NAMALWA (cell line): ENCODE data around the gene FLVCR1.
"Not testable (repeated sequence)": the region's sequence is repeated elsewhere in the genome, so short reads cannot be mapped to it uniquely, and the experiment has no call there.

ENCODE experiments used
- DNase-seq: peaks from one replicate; pipeline ENCODE4 v3.0.0-alpha.2; 2015; ENCODE audit warnings: low spot score

Gene FLVCR1

DNA sequence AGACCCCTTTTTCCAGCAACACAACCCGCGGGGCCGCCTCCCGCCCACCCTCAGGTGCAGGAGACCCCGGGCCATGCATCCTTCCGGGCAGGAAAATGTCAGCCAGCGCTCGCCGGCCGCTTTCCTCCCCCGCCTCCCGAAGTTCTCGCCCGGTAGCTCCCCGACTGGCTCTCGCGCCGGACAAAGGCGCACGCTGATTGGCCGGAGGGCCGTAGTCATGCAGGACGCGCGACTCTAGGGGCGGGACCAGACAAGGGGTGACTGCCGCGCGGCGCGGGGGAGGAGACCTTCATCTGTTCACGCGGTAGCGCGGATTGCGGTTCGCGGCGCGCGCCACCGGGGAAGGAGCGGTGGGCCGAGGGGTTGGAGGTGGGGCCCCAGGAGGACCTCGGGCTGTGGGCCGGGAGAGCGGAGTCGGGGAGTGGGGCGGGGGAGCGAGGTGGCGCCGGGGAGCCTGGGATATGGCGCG is at the start of gene FLVCR1:
Gene FLVCR1 (plus strand): TSS at position 284 of the 469 bp plus-strand sequence. CDS start 178 bp downstream, at position 462.
- DNase-seq, result peak; percentile 97

DNA sequence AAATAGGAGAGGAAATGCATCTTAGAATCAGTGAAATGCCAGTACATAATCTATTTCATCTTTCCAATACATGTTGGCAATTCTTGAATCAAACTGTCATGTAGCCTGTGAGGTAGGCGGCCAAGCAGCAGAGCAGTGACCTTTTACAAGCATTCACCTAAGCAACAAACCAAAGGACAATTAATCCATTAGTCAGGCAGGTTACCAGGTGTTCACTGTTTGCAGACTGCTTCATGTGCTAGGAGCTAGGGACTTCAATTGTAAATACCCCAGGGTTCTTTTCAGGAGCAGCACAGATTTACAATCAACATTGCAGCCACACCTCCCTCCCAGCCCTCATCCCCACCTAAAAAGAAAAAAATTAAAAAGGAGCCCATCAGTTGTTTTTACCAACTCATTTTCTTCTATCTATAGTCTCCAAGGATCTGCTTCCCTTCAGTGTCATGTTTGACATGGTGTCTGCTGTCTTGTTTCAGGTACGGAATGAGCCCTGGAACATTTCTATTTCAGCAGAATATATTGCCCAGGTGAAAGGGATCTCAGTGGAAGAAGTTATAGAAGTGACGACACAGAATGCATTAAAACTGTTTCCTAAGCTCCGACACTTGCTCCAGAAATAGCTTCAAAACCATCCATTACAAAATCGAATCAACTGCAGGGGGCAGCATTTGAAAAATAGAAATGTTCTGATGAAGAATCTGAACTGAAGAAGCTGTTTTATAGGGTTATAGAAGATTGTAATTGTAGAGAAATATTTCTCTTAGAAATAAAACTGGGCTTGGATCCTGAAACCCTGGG is 43.3 kb upstream of the FLVCR1 start:
- DNase-seq, result peak; percentile 23

DNA sequence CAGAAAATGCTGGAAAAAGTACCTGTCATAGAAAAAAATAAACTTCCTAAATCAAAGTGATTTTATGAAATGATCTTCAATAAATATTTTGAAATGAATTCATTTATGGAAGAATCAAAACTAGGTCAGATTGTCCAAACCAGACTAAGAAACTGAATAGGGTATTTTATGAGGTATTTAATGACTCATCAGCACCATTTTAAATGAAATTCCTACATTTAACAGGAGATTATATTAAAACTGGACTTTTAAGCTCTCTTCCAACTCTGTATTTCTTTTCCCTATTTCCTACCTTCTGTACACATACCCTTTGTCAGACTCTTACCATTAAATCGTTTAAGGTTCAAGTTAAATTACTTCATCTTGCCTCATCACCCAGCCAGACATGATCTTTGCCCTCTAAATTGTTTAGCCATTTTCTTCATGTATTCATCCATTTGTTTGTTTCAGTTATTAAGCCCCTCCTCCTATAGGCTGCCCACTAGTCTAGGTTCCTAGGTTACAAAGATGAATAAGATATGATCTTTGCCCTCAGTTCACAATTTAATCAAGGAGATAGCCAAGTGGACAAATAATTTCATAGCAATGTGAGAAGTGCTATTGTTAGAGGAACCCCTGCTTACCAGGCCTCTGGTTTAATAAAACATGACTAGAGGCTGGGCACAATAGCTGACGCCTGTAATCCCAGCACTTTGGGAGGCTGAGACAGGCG is 41.4 kb upstream of the FLVCR1 start:
- DNase-seq, result no peak

DNA sequence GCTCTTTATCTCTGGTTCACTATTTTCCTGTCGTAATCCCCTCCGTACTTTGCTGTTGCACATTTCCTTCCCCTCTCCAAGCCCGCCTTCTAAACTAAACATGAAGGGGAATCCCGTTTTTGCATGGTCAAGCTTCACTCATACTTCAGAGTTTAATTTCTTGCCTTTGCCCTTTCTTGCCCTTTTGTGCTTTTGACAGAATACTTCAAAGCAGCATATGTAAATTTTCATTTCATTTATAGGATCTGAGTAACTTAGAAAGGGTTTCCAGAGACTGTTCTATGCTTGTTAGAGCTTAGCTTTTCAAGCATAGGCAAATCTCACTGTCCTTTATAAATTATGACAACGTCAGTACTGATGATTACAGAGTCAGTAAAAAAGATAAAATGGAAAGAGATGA is 38.3 kb upstream of the FLVCR1 start:
- no peak for DNase-seq

DNA sequence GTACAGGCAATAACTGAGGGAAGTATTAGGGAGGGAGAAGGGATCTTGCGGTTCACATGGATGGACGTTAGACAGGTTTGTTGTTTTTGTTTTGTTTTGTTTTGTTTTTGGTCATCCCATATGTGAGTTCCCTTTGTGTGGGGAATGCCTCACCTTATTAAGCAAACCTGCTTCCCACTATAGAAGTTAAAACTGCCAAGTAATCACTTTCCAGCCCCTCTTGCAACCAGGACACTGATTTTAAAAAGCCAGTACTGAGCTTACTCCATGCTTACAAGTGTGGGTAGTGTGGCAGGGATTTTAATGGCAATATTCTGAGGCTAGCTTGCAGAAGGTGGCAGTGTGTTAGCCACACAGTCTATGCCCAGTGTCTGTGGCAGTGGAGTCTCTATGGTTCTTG is 37.1 kb upstream of the FLVCR1 start:
- DNase-seq, result no peak

DNA sequence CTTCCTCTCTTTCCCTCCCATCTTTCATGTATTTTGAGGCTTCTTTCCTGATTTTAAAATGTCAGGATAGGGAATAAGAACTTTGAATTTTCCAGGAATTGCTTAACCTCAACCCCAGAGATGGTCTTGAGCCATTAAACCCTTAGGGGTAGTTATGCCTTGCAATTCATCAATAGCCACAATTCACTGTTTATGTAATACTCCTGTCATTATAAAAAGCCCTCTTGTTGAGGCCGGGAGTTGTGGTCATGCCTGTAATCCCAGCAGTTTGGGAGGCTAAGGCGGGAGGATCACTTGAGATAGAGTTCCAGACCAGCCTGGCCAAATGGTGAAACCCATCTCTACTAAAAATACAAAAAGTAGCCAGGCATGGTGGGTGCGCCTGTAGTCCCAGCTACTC is 35.1 kb upstream of the FLVCR1 start:
- DNase-seq, result no peak

DNA sequence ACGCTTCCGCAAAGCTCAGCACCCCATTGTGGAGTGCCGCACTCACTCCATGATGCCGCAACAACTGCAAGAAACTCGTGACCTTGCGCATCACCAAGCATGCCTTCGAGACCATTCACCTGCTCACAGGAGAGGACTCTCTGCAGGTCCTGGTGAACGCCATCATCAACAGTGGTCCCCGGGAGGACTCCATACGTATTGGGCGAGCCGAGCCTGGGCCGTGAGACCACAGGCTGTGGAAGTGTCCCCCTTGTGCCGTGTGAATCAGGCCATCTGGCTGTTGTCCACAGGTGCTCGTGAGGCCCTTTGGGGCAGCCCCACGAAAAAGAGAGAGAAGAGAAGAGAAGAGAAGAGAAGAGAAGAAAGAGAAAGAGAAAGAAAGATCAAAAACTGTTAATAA is 33.9 kb upstream of the FLVCR1 start:
- DNase-seq, result no peak

DNA sequence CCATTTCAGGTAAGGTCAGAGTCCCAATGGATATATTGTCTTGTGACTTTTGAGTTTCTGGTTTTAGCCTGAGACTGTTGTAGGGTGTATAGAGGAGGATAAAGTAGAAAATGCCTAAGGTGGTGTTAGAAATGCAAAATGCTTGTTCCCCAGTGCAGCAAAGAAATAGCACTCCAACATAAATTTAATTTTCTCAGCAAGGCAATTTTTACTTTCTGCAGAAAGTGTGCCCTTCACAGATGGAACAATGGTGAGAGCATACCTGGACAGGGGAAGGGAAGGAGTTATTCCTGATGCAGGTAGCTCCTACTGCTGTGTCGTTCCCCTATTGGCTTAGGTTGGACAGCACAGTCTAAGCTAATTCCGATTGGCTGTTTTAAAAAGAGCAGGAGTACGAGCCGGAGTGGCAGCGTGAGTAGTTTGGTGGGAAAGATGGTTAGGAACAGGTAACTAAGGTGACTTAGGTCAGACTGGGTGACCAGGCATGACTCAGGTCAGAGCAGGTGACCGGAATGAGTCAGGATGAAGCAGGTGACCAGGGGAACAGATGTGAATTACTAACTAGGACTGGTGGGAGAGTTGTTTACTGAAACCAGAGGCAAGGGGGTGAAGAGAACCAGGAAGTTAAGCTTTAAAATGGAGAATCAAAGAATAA is 32.1 kb upstream of the FLVCR1 start:
- DNase-seq, result no peak

DNA sequence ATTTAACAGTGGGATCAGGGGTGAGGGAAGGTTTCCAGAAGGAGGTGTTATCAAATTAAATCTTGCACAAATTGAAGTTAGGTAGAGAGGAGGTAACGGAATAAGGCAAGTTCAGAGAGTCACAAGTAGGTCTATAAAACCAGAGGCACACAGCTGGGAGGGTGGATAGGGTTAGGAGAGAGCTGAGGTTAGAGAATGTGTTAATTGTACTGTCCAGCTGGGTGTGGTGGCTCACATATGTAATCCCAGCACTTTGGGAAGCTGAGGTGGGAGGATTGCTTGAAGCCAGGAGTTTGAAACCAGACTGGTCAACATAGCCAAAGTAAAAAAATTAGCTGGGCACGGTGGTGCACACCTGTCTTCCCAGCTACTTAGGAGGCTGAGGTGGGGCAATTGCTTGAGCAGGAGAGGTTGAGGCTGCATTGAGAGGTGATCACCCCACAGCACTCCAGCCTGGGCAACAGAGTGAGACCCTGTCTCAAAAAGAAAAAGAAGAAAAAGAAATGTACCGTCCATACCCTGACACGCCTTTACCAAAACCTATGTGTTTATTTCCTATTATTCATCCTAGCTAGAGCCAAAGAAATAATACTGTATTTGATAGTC is 30.8 kb upstream of the FLVCR1 start:
- DNase-seq, result no peak

DNA sequence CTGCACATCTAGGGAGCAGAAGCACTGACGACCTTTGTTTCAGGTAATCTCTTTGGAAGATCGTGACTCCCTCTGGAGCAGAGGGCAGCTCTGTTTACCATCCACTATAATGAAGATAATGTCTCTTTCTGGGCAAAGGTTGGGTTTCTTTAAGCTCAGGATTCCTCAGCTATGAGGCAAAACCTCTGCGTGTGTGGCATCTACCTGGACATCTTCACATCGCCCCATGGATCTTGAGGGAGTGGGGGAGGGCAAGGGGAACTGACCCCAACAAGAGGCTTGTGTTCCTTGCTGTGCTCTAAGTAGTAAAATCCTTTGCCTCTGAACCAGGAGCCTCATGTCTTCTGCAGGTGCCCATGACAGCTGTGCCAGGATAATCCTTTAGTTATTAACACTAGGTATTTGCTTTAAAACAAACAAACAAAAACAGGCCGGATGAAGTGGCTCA is 30.2 kb upstream of the FLVCR1 start:
- no peak for DNase-seq

DNA sequence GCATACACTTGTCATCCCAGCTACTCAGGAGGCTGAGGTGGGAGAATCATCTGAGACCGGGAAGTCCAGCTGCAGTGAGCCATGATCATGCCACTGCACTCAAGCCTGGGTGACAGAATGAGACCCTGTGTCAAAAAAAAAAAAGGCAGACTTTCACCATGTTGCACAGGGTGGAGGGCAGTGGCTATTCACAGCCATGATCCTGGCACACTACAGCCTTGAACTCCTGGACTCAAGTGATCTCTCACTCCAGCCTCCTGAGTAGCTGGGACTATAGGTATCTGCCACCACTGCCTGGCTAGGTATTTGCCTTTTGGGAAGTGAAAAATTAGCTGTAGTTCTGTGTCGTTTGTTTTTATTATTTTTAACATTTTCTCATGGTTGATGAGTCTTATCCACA is 29.7 kb upstream of the FLVCR1 start:
- DNase-seq, result no peak

DNA sequence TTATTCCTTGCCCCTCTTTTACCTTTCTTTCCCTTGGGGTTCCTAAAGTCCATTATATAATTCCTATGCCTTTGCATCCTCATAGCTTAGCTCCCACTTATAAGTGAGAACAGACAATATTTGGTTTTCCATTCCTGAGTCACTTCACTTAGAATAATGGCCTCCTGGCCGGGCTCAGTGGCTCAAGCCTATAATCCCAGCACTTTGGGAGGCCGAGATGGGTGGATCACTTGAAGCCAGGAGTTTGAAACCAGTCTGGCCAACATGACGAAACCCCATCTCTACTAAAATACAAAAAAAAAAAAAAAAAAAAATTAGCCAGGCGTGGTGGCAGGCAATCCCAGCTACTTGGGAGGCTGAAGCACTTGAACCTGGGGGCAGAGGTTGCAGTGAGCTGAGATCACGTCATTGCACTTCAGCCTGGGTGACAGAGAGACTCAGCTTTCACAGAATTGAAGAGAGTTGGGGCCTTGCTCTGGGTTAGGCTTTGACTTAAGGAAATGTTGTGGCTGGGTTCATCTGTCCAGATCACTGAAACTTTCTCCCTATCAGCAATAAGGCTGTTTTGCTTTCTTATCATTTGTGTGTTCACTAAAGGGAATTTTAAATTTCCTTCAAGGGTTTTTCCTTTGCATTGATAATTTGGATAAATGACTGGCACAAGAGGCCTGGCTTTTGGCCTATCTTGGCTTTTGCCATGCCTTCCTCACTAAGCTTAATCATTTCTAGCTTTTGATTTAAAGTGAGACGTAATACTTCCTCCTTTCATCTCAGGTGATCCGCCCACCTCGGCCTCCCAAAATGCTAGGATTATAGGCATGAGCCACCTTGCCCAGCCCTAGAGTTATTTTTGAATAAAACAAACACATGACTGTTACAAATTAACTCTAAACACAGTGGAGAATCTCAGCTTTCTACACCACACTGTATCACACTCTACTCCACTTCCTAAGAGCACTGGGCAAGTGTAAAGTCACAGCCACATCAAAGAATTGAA is 24.6 kb upstream of the FLVCR1 start:
- not testable (repeated sequence) for DNase-seq

DNA sequence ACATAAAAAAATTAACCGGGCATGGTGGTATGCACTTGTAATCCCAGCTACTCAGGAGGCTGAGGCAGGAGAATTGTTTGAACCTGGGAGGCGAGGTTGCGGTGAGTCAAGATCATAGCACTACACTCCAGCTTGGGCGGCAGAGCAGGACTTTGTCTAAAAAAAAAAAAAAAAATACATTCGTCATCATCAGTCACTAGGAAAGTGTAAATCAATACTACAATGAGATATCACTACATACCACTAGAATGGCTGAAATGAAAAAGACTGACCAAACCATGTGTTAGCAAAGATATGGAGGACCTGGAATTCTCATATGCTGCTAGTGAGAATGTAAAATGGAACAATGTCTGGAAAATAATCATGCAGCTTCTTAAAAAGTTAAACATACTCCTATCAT is 19.9 kb upstream of the FLVCR1 start:
- no peak for DNase-seq

DNA sequence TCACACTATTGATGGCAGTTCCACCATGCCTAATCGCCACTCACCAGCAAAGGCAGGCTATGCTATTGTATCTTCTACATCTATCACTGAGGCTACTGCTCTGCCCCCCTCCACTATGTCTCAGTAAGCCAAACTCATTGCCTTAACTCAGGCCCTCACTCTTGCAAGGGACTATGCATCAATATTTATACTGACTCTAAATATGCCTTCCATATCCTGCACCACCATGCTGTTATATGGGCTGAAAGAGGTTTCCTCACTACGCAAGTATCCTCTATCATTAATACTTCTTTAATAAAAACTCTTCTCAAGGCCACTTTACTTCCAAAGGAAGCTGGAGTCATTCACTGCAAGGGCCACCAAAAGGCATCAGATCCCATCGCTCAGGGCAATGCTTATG is 13.6 kb upstream of the FLVCR1 start:
- DNase-seq, result not testable (repeated sequence)

DNA sequence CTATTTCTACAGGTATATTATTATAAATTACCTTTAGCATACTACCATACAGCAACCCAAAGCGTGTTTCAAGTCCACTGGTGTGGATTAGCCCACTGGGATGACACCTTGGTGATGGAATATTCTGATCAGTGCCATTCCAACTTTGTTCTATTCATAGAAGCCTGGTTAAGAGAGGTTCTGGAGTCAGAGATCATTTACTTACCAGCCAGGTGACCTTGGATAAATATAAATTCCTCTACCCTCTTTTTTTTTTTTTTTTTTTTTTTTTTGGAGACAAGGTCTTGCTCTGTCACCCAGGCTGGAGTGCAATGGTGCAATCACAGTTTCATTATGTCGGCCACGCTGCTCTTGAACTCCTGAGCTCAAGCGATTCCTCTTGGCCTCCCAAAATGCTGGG is 10.5 kb upstream of the FLVCR1 start, which contains the start of gene SPATA45:
Gene SPATA45 (minus strand): TSS at position 101 of the 400 bp plus-strand sequence. CDS start 11,500 bp downstream, outside the sequence.
- no peak for DNase-seq

DNA sequence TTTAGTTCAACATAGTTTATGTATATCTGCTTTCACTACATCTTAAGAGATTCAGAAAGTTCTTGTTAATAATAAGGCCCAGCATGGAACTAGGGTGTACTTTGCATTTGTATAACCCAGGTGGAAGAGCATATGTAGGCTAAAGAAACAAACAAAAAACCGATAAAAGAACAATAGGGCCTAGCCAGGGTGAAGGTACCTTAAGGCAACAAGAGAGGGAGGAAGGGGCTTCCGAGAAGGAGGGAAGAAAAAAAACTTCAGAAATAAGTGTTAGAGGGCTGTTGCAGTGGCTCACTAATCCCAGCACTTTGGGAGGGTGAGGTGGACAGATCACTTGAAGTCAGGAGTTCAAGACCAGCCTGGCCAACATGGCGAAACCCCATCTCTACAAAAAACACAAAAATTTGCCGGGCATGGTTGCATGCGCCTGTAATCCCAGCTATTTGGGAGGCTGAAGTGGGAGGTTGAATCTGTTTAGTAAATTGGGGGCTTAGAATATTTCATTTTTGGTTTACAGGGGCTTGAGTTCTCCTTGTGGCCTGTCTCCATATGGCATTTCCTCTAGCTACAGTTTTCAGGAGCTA is 5.9 kb upstream of the FLVCR1 start:
- DNase-seq, result no peak

DNA sequence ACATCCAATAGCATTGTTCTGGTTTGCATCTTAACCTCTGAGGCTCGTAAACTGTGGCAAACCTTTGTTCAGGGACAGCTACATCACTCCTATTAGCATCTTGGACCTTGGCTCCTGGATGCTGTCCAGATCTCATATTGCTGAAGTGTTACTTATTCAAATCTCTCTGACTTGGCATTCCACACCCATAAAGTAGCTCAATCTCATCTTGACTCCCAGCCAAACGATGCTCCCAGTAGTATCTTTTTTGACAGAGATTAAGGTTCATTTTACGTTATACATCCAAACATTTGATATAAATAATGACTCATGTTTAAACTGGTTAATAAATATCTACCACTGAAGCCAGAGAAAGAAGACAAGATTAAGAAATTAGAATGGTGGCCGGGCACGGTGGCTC is 4.4 kb upstream of the FLVCR1 start:
- no peak for DNase-seq

DNA sequence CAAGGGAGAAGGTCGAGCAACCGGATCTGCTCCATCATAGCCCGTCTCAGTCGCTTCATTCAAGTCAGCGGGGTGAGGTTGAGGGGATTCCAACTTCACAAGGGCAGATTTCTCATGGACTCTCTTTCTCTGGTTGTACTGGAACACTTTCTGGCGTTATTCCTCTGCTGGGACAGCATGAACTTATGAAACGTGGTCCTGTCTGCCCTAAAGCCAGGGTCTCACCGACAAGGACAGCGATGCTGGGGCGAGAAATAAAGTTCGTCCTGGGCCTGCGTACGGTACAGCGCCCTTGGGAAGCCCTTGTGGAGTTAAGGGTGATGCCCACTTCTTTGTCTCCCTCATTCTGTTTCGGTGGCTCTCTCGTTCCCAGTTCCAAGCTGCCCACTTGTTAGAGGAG is 1.3 kb upstream of the FLVCR1 start:
- DNase-seq, result no peak

DNA sequence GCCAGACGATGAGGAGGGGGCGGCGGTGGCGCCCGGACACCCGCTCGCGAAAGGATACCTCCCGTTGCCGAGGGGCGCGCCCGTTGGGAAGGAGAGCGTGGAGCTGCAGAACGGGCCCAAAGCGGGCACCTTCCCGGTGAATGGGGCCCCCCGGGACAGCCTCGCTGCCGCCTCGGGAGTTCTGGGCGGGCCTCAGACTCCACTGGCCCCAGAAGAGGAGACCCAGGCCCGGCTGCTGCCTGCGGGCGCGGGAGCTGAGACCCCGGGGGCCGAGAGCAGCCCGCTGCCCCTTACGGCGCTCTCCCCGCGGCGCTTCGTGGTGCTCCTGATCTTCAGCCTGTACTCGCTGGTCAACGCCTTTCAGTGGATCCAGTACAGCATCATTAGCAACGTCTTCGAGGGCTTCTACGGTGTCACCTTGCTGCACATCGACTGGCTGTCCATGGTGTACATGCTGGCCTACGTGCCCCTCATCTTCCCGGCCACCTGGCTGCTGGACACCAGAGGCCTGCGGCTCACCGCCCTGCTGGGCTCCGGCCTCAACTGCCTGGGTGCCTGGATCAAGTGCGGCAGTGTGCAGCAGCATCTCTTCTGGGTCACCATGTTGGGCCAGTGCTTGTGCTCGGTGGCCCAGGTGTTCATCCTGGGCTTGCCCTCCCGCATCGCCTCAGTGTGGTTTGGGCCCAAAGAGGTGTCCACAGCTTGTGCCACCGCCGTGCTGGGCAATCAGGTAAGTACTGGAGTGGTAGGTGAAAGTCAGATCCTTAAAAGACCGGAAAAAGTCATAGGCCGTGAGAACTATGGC is 588 bp downstream of the FLVCR1 start:
- peak; percentile 33 for DNase-seq
